ENCODE data around the gene LIN7C.
A peak's percentile ranks its signal among the peaks of the same experiment; 100 is the strongest.
"Not testable (repeated sequence)": the region's sequence is repeated elsewhere in the genome, so short reads cannot be mapped to it uniquely, and the experiment has no call there.

Gene LIN7C

DNA sequence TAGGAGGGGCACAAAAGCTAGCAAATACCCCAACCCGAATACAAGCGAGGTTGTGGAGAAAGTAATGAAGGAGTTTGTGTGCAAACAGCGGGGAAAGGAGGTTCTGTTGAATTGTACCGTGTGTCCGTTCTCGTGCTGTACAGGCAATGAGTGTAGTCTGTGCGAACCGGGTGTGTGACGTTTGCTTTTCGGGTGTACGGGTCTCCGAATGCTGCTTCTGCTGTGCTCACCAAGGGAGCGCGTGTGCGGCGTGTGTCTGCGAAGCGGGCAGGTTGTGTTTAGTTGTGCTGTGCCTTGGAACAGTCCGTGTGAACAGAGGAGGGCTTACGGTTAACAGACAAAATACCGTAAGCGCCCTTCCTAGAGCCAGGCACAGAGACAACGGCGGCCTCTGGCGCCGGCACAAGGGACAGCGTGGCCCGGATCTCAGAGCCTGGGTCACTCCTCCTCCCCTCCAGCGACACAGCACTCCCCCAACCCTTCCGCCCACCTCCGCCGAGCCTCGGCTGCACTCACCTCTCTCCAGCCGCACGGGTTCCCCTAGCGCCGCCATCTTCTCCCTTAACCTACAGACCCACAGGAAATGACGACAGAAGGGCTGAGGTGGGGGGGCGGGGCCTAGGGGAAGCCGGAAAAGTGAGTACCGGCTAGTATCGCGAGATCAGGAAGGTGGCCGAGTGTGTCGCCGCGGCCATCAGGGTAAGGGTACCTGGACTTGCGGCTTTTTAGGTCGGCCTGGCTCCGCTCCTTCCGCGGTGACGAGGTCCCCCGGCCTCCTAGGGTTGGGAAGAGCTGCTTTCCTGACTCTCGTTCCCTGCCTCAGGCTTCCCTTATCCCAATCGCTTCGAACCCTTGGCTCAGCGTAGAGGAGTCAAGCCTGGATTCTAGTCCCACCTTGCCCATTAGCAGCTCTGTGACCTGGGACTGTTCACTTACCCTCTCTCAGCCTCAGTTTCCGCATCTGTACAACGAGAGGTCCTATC is at the start of gene LIN7C:
Gene LIN7C (minus strand): TSS at position 570 of the 983 bp plus-strand sequence. CDS start 17 bp downstream, at position 553.
- DNase-seq, result peak; percentile 99

GRCh38 chr11:27555264-27555663 is 48.7 kb upstream of the LIN7C start:
- no peak for DNase-seq

DNA sequence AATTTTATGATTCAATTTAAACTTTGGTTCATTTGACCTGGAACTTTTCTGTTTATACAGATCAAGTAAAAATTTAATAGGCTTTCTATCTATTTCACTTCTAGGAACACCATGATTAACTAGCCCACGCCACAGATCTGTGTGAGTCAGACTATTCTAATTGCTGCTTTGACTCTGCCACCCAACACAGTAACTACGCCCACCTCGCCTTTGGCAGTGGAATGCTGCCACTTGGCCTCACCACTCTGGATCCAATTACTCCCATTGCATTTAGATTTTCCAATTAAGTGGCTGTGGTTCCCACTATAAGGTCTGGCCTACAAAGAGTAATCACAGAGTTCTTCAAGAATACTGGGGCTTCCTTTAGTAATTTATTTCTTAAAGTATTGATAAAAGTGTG is 46.6 kb upstream of the LIN7C start:
- DNase-seq, result no peak

GRCh38 chr11:27552341-27552740 is 45.8 kb upstream of the LIN7C start:
- DNase-seq, result no peak

GRCh38 chr11:27551127-27551526 is 44.6 kb upstream of the LIN7C start:
- no peak for DNase-seq

DNA sequence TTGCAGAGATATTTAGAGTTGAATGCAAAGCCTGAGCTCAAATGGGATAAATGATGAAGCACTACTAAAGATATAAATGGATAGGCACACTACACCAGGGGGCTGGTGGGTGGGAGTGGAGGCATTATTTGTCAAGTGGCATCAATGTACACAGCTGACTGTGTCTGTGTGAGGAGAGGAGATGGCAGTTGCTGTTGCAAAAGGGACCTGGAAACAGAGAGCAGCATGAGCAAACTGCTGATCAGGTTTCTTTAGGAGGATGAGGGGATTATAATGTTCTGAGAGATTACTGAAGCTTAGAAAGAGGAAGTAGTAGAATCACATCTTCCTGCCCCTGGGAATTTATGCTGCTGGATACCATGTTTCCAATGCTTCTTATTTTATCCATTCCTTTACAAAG is 39.4 kb upstream of the LIN7C start:
- peak; percentile 5 for DNase-seq

DNA sequence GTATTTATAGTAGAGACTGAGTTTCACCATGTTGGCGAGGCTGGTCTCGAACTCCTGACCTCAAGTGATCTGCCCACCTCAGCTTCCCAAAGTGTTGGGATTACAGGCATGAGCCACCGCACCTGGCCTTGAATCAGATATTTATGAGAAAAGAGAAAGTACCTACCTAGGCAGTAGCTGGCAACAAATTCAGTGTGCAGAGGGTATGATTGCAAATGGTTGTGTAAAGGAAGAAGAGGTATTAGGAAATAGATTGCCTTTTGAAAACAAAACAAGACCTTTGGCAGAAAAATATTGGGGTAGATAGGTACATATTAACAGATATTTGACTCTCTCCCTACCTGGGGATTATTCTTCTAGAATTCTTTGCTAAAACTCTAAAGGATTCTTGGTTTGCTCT is 38.5 kb upstream of the LIN7C start:
- no peak for DNase-seq

- DNase-seq, result no peak
Measured at GRCh38 chr11:27541790-27542189, 35.2 kb upstream of the LIN7C start.

GRCh38 chr11:27540051-27540450 is 33.5 kb upstream of the LIN7C start:
- DNase-seq, result no peak

DNA sequence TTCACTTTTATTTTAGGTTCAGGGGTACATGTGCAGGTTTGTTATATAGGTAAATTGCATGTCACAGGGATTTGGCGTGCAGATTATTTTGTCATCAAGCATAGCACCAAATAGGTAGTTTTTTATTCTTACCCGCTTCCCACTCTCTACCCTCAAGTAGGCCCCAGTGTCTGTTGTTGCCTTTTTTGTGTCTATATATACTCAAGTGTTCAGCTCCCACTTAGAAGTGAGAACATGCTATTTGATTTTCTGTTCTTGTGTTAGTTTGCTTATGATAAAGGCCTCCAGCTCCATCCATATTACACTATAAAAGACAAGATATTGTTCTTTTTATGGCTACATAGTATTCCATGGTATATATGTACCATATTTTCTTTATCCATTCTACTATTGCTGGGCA is 28.5 kb upstream of the LIN7C start:
- DNase-seq, result no peak

DNA sequence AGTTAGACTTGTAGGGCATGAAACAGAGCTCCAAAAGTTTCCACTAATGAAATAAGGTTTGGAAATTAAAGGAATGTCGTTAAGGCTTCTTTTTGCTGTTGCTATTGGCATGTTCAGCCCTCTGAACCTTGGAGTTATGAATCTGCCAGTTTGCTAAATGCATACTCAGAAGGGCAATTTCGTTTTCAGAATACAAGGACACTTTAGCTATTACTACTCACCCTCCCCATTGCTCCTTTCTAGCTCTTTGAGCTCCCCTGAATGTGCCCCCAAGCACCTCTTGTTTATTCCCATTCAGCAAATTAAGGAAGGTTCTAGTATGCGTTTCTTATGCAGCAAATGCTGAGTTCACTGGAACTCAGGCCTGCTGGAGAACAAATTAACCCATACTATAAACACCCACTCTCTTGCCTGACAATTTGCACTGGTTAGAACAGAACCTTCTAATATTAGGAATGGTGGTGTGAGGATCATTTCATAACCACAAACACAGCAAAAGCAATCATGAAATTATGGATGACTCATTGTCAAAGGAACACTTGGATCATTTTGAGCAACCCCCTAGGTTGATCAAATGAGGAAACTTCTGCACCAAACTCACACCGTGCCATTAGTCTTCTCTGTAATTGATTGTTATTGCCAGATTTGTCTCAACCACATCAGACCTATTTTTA is 26.2 kb upstream of the LIN7C start:
- no peak for DNase-seq

- DNase-seq, result no peak
Measured at GRCh38 chr11:27528712-27529111, 22.1 kb upstream of the LIN7C start.

DNA sequence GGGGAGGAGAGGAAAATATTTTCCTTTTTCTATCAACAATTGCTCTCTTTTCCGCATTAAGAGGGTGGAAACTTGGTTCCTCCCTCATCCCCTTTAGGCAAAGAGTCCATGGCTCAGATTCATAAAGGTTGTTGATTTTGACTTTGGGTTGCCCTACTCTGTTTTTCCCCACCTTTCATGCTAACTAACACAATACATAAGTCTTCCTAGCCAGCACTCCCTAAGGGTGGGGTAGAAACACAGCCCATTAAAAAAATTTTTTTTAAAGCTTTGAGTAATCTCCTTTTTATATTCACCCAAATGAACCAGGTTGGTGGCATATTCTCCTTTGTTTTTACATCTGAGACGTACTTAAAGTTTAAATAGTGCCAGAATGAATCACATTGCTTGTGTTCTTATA is 20.0 kb upstream of the LIN7C start:
- no peak for DNase-seq

DNA sequence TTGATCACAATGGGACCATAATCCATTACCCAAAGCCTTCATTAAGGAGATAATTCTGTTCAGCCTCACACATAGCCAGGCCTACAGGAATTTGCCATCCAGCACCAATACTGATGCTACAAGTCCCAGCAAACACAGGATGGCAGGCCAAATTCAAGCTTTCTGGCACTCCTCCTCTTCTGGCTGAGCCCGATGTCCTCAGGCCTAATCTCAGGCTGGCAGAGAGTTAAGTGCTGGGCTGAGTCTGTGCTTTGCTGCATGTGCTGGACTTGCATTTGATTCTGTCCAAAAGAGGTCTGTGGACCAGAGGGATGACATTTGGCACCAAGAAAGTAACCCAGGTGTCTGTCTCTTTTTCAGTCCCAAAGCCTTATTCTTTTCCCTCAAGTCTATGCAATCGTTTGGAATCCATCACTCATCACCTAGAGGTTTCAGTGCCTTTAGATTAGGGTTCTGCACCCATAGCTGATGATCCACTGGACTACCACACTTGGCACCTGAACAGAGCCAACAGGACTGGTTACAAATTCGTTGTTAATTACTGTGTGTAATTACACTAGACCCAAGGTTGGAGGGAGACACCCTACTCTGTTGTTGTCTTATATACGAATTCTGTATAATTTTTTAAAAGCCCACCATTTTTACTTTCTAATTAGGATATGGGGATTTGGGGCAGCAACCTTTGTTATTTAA is 19.4 kb upstream of the LIN7C start:
- no peak for DNase-seq

- no peak for DNase-seq
Measured at GRCh38 chr11:27524155-27524554, 17.6 kb upstream of the LIN7C start.

DNA sequence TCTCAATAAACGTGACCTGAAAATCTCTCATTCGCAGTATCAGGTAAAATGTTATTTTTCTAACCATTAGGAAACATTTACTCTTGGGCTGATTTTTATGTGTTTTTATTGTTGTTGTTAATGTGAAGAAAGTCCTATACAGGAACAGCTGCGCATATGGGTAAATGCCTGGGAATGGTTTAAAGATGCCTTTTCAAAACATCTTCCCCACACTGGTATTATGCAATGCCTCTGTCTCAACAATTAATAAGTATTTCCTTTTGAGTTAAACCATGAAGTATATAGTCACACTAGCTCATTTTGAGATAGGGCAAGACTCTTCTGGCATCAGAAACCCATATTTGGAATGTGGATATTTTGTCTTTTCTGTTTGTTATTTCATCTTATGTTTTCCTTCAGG is 13.7 kb upstream of the LIN7C start:
- no peak for DNase-seq

- no peak for DNase-seq
Measured at GRCh38 chr11:27518518-27518917, 11.9 kb upstream of the LIN7C start.

DNA sequence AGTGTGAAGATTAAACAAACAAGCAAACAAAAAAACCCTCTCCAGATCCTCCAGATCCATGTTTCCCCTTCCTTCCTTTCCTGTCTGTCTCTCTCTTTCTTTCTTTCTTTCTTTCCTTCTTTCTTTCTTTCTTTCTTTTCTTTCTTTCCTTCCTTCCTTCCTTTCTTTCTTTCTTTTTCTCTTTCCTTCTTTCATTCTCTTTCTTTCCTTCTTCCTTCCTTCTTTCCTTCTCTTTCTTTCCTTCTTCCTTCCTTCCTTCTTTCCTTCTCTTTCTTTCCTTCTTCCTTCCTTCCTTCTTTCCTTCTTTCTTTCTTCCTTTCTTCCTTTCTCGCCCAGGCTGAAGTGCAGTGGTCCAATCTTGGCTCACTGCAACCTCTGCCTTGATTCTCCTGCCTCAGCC is 10.9 kb upstream of the LIN7C start:
- DNase-seq, result not testable (repeated sequence)

DNA sequence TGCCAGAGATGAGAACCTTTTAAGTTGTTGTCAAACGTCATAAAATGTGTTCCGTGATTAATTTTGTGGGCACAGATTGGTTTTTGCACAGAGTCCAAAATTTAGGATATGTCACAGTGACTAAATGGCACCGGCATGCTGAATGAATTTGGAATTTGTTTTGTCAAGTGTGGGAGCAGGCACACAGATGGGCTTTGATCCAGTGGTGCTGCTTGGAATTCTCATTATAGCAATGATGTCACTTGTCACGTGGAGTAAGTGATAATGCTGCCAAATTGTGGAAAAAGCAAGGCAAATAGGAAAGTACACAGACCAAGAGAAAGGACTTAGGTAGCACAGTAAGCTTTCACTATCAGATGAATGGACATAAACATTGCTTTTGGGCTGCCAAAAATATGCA is 8.0 kb upstream of the LIN7C start:
- no peak for DNase-seq

DNA sequence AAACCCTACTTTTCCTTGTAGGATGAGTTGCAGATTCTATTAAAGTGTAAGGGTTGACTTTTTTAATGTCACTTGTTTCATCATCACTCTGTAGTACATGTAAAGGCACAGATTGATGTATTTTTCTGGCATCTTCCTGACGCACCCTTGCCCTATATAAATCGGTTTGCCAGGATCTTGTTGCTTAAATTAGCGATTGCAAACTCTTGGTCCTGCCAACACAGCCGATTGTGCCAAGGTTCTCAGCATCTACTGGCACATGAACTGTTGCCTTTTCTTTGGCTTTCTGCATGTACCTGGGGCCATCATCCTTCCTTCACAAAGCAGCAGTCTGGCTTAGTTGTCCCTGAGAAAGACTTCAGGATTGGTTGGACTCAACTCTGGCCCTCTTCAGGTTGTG is 7.5 kb upstream of the LIN7C start:
- DNase-seq, result no peak

DNA sequence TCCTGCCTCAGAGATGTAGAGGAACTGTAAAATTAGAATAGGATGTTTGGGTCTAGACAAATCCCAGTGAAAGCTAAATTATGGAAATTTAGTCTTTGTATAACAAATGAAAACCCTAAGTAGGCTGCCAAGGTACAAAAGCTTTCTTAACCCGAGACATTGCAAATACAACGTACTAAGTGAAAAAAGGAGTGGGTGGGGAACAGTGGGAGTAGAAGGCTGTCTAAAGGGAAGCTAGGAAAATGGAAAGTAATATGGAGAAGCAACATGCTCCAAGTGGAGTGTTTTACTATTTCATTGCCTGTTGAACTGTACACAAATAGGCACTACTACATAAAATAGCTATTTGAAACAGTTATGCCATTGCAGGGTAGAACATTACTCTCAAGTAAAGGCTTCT is 6.8 kb upstream of the LIN7C start:
- DNase-seq, result no peak

GRCh38 chr11:27512238-27512637 is 5.7 kb upstream of the LIN7C start:
- no peak for DNase-seq

DNA sequence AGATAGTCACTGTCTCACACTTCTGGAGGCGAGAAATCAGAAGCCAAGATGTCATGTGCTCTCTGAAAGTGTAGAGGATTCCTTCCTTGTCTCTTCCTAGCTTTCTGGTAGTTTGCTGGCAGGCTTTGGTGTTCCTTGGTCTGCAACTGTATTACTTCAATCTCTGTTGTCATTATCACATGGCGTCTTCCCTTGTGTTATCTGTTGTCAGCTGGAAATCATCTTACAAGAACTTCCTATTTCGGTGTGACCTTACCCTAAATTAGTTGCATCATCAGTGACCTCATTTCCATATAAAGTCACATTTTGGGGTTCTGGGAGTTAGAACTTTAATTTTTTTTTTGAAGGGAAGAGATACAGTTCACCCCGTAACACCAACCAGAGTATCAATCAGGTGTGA is 3.3 kb upstream of the LIN7C start:
- no peak for DNase-seq
